Choroid plexus epithelial cell (primary cell): Measurements from ENCODE around the gene MDC1.
A peak's percentile ranks its signal among the peaks of the same experiment; 100 is the strongest.
"Not testable (repeated sequence)": the region's sequence is repeated elsewhere in the genome, so short reads cannot be mapped to it uniquely, and the experiment has no call there.

ENCODE experiments used
- DNase-seq: peaks from one replicate; pipeline ENCODE4 v3.0.0-alpha.2; 2010; ENCODE audit warnings: low read depth
- H3K4me3 ChIP-seq: 2 replicates; pipeline ENCODE4 v1.5.1; 2011; ENCODE audit warnings: low read depth, mild to moderate bottlenecking, control low read depth, low read length, moderate library complexity
- TF ChIP-seq, protein P1 (sequence below): conservative IDR thresholded peaks from 2 replicates; pipeline ENCODE4 v1.5.1; 2011; ENCODE audit warnings: low read depth, mild to moderate bottlenecking, control low read depth, inconsistent platforms, low read length, moderate library complexity

Gene MDC1

GRCh38 chr6:30760549-30760948, 43.5 kb upstream of the MDC1 start:
- TF ChIP-seq, protein P1, sequence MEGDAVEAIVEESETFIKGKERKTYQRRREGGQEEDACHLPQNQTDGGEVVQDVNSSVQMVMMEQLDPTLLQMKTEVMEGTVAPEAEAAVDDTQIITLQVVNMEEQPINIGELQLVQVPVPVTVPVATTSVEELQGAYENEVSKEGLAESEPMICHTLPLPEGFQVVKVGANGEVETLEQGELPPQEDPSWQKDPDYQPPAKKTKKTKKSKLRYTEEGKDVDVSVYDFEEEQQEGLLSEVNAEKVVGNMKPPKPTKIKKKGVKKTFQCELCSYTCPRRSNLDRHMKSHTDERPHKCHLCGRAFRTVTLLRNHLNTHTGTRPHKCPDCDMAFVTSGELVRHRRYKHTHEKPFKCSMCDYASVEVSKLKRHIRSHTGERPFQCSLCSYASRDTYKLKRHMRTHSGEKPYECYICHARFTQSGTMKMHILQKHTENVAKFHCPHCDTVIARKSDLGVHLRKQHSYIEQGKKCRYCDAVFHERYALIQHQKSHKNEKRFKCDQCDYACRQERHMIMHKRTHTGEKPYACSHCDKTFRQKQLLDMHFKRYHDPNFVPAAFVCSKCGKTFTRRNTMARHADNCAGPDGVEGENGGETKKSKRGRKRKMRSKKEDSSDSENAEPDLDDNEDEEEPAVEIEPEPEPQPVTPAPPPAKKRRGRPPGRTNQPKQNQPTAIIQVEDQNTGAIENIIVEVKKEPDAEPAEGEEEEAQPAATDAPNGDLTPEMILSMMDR: no peak
- DNase-seq: no peak
- H3K4me3 ChIP-seq: no peak overlapping the region

GRCh38 chr6:30759575-30760239, 42.6 kb upstream of the MDC1 start:
- DNase-seq: peak; percentile 94
- no peak overlapping the region for H3K4me3 ChIP-seq
- TF ChIP-seq, protein P1: no peak

DNA sequence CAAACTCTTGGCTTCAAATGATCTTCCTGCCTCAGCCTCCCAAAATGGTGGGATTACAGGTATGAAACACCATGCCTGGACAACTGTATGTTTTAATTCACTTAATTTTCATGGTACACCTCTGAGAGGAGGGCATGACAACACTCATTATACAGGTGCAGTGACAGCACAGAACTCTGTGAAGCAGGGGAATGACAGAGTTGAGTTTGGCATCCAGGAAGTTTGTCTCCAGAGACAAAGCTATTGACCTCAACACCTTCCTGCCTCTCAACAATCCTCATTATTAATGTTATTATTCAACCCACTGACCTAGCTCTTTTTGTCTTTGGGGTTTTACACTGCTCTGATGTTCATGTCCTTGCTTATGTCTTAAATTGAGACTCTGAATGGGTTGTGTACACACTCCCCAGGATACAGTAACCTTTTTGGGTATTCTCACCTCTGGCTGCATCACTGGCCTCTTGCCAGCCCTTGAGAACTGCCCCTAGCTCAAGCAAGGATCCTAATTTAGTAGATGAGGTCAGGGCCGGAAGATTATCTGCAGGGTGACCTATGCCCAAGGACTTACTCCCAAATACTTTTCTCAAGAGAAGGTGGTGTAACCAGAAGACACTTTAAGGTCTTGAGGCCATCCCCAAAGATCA, 40.3 kb upstream of the MDC1 start:
- TF ChIP-seq, protein P1: no peak
- no peak overlapping the region for H3K4me3 ChIP-seq
- no peak for DNase-seq

GRCh38 chr6:30756405-30757003, 39.4 kb upstream of the MDC1 start:
- H3K4me3 ChIP-seq, DNase-seq: not testable (repeated sequence)

DNA sequence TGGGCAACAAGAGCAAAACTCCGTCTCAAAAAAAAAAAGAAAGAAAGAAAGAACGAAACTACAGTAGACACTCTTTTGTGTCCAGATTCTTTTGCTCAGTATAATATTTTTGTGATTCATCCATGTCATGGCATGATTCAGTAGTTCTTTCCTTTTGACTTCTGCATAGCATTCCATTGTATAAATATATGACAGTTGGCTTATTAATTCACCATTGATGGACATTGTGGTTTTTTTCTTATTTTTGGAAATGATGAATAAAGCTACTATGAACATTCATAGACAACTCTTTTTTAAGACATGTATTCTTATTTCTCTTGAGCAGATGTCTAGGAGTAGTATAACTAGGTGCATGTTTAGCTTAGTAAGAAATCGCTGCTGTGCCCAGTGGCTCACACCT, 37.5 kb upstream of the MDC1 start:
- DNase-seq: no peak
- no peak overlapping the region for H3K4me3 ChIP-seq
- TF ChIP-seq, protein P1: no peak

DNA sequence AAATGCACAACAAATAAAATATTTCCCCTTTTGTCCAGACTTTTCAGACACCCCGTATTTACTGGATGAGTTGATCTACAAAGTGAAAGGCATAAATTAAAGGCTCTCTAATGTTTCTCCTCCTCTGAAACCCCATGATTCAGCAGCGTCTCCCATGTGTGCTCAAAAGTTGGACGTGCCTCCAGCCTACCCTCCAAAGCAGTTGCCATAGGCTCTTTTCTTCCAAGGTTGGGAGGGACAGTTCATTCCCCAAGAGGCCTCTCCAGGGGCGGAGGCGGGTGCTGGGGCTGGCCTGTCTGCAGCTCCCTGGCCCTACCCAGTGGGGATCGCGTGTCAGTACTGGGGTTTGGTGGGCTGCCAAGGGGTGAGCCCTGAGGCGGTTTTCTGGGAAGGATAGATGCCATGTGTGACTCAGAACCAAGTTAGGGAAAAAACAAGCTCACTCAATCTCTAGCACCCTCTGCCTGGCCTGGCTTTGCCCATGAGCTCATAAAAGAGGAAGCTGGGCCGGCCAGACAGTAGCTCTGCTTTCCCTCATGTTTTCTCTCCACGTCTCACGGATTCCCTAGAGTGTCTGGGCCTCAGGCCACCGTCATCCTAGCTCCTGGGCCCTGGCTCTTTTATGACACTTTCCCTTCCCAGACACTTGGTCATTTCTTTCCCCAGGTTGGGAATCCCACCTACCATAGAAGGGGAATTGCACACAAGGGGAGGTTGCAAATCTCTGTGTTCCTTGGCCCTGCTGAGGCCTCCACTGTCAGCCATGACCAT, 35.3 kb upstream of the MDC1 start:
- TF ChIP-seq, protein P1: no peak
- no peak overlapping the region for H3K4me3 ChIP-seq
- DNase-seq: peak; percentile 98

- no peak for DNase-seq
- no peak overlapping the region for H3K4me3 ChIP-seq
- TF ChIP-seq, protein P1: no peak
These were observed 33.2 kb upstream of the MDC1 start for GRCh38 chr6:30750379-30750668.
